GM12878 (cell line): ENCODE results near the gene NMNAT1. TPM values are rescaled to one million over a fixed set of nuclear protein-coding genes. Genes with fewer than 3 reads are reported as not detected.

Source experiments
- ETV6 ChIP-seq, 2 experiments: fragments of 450-650 bp in 1 of 2; IDR thresholded peaks in 1 of 2; conservative IDR thresholded peaks in 1 of 2; 2 replicates each; pipeline ENCODE4 v1.6.1; 2014; ENCODE audit warnings: antibody characterized with exemption in 1 of 2, borderline replicate concordance in 1 of 2, low read depth in 1 of 2, mild to moderate bottlenecking in 1 of 2, moderate library complexity in 1 of 2
- GATAD2B ChIP-seq: fragments of 450-650 bp; conservative IDR thresholded peaks from 2 replicates; pipeline ENCODE4 v1.6.1; 2017; ENCODE audit warnings: low read depth, mild to moderate bottlenecking, moderate library complexity
- HDGF ChIP-seq: fragments of 450-650 bp; IDR thresholded peaks from 2 replicates; pipeline ENCODE4 v1.6.1; 2016; ENCODE audit warnings: antibody characterized with exemption
- KLF5 ChIP-seq: fragments of 450-650 bp; IDR thresholded peaks from 2 replicates; pipeline ENCODE4 v1.6.1; 2014; ENCODE audit warnings: mild to moderate bottlenecking; ENCODE audit not compliant: partially characterized antibody
- LARP7 ChIP-seq: fragments of 450-650 bp; IDR thresholded peaks from 2 replicates; pipeline ENCODE4 v1.6.1; 2017; ENCODE audit warnings: mild to moderate bottlenecking
- NFYA ChIP-seq: IDR thresholded peaks from 2 replicates; pipeline ENCODE4 v1.6.1; 2011; ENCODE audit warnings: low read depth, mild to moderate bottlenecking, low read length, improper control_type of control experiment, borderline replicate concordance
- NR2C1 ChIP-seq: fragments of 450-650 bp; IDR thresholded peaks from 2 replicates; pipeline ENCODE4 v1.6.1; 2017; ENCODE audit warnings: antibody characterized with exemption, mild to moderate bottlenecking, moderate library complexity
- PAX5 ChIP-seq: IDR thresholded peaks from 2 replicates; pipeline ENCODE4 v1.6.1; 2011; ENCODE audit warnings: low read depth, low read length, borderline replicate concordance
- PAX8 ChIP-seq: fragments of 450-650 bp; IDR thresholded peaks from 2 replicates; pipeline ENCODE4 v1.6.1; 2017; ENCODE audit warnings: mild to moderate bottlenecking, moderate library complexity
- SIN3A ChIP-seq: IDR thresholded peaks from 2 replicates; pipeline ENCODE4 v1.6.1; 2012; ENCODE audit warnings: low read depth, low read length, improper control_type of control experiment
- SMAD5 ChIP-seq: IDR thresholded peaks from 2 replicates; pipeline ENCODE4 v1.6.1; 2016; ENCODE audit warnings: antibody characterized with exemption, low read depth
- SPI1 ChIP-seq: IDR thresholded peaks from 2 replicates; pipeline ENCODE4 v1.6.1; 2011; ENCODE audit warnings: low read depth, mild to moderate bottlenecking, low read length, moderate library complexity, borderline replicate concordance; ENCODE audit not compliant: insufficient read depth
- TARDBP ChIP-seq: IDR thresholded peaks from 2 replicates; pipeline ENCODE4 v1.6.1; 2016; ENCODE audit warnings: borderline replicate concordance
- ZSCAN29 ChIP-seq: fragments of 450-650 bp; IDR thresholded peaks from 2 replicates; pipeline ENCODE4 v1.6.1; 2017; ENCODE audit warnings: mild to moderate bottlenecking, moderate library complexity
- polyA plus RNA-seq, 11 experiments: library from polyadenylated mRNA; depleted of rRNA in 4 of 11; unstranded in 6 of 11; stranded (reverse) in 5 of 11; fragments of >200 nt; fragmentation: Nextera tagmentation in 4 of 11; fragmentation: Illumina TruSeq in 1 of 11; extraction: Ambion mirVana in 4 of 11; extraction: Trizol in 1 of 11; gene quantifications; 1 replicate in 1 of 11; 2 replicates in 10 of 11; pipeline versions ENCODE4 v1.2.1 to v1.2.3, GENCODE V29; 2011 to 2016; ENCODE audit warnings: inconsistent platforms in 2 of 11, missing spikeins in 2 of 11, low read depth in 1 of 11
- total RNA-seq, 4 experiments: library from RNA; depleted of rRNA in 3 of 4; stranded (reverse); fragments of >200 nt in 3 of 4; fragmentation: Illumina TruSeq in 1 of 4; extraction: Trizol in 1 of 4; gene quantifications; 2 replicates each; pipeline versions ENCODE4 v1.2.1 to v1.2.3, GENCODE V29; 2013 to 2021
- TF ChIP-seq, protein P1 (sequence below): fragments of 450-650 bp; IDR thresholded peaks from 2 replicates; pipeline ENCODE4 v1.6.1; 2017; ENCODE audit warnings: mild to moderate bottlenecking, moderate library complexity
- TF ChIP-seq, protein P2 (sequence below): fragments of 450-650 bp; conservative IDR thresholded peaks from 2 replicates; pipeline ENCODE4 v1.6.1; 2017; ENCODE audit warnings: mild to moderate bottlenecking, moderate library complexity
- TF ChIP-seq, protein P3 (sequence below): fragments of 450-650 bp; IDR thresholded peaks from 2 replicates; pipeline ENCODE4 v1.6.1; 2016; ENCODE audit warnings: mild to moderate bottlenecking

The NMNAT1 gene
- total and polyA plus RNA-seq, 10 of the 15 experiments (the other 5 are each of a cell fraction or from before 2014, with no cell fraction given), result 7.2 to 16.7 (median 11.7) TPM

DNA sequence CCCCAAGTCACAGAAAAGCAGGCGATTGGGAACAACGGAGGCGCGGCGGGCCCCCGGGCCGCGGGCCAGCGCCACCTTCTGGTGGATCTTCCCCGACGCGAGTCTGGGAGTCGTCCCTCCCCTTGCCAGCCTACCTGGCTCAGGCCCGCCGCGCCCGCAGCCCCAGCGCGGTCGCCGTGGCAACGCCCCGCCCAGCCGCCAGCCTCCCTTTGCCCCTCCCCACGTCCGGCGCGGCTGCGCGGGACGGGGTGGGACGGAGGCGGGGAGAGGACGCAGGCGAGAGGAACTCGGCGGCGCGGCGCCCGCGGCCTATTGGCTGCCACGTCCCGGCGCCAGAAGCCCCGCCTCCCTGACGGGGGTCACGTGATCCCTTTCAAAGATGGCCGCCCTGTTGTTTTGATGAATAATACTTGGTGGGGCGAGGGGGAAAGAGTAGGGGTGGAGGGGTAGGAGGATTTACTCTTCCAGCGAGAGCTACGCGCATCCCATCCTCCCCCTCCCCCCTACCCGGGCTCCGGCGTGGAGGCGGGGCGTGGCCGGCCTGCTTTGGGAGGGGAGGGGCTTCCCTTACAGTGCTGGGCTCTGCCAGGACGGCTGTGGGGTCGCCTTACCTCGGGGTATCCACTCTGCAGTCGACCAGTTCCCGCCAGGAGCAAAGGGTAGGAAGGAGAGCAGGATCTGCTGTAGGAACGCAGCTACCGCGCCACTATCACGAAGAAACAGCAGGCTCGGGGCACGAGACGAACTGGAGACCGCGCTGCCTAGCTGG, 89.5 kb downstream of the NMNAT1 start, which contains the start of gene UBE4B (continued):
- TF ChIP-seq SPI1 (peak; percentile 46; the same call in 1 of the 2 replicates), GATAD2B (peak; percentile 81), ETV6 (conservative IDR thresholded peaks at IDR 0.05 in 1 of 2, IDR thresholded peaks at IDR 0.05 in 1 of 2; ENCODE audit: borderline replicate concordance in 1 of 2, low read depth in 1 of 2) (no peak), TARDBP (no peak), NR2C1 (peak; percentile 47; the same call in 1 of the 2 replicates), SIN3A (peak; percentile 85), PAX5 (no peak), PAX8 (no peak), ZSCAN29 (no peak), KLF5 (peak; percentile 68), LARP7 (peak; percentile 86), NFYA (no peak), HDGF (no peak), SMAD5 (no peak)
- TF ChIP-seq, protein P1, sequence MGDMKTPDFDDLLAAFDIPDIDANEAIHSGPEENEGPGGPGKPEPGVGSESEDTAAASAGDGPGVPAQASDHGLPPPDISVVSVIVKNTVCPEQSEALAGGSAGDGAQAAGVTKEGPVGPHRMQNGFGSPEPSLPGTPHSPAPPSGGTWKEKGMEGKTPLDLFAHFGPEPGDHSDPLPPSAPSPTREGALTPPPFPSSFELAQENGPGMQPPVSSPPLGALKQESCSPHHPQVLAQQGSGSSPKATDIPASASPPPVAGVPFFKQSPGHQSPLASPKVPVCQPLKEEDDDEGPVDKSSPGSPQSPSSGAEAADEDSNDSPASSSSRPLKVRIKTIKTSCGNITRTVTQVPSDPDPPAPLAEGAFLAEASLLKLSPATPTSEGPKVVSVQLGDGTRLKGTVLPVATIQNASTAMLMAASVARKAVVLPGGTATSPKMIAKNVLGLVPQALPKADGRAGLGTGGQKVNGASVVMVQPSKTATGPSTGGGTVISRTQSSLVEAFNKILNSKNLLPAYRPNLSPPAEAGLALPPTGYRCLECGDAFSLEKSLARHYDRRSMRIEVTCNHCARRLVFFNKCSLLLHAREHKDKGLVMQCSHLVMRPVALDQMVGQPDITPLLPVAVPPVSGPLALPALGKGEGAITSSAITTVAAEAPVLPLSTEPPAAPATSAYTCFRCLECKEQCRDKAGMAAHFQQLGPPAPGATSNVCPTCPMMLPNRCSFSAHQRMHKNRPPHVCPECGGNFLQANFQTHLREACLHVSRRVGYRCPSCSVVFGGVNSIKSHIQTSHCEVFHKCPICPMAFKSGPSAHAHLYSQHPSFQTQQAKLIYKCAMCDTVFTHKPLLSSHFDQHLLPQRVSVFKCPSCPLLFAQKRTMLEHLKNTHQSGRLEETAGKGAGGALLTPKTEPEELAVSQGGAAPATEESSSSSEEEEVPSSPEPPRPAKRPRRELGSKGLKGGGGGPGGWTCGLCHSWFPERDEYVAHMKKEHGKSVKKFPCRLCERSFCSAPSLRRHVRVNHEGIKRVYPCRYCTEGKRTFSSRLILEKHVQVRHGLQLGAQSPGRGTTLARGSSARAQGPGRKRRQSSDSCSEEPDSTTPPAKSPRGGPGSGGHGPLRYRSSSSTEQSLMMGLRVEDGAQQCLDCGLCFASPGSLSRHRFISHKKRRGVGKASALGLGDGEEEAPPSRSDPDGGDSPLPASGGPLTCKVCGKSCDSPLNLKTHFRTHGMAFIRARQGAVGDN, result peak; percentile 53; the same call in 1 of the 2 replicates
- TF ChIP-seq, protein P2, sequence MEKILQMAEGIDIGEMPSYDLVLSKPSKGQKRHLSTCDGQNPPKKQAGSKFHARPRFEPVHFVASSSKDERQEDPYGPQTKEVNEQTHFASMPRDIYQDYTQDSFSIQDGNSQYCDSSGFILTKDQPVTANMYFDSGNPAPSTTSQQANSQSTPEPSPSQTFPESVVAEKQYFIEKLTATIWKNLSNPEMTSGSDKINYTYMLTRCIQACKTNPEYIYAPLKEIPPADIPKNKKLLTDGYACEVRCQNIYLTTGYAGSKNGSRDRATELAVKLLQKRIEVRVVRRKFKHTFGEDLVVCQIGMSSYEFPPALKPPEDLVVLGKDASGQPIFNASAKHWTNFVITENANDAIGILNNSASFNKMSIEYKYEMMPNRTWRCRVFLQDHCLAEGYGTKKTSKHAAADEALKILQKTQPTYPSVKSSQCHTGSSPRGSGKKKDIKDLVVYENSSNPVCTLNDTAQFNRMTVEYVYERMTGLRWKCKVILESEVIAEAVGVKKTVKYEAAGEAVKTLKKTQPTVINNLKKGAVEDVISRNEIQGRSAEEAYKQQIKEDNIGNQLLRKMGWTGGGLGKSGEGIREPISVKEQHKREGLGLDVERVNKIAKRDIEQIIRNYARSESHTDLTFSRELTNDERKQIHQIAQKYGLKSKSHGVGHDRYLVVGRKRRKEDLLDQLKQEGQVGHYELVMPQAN, result peak; percentile 54; the same call in 1 of the 2 replicates
- TF ChIP-seq, protein P3, sequence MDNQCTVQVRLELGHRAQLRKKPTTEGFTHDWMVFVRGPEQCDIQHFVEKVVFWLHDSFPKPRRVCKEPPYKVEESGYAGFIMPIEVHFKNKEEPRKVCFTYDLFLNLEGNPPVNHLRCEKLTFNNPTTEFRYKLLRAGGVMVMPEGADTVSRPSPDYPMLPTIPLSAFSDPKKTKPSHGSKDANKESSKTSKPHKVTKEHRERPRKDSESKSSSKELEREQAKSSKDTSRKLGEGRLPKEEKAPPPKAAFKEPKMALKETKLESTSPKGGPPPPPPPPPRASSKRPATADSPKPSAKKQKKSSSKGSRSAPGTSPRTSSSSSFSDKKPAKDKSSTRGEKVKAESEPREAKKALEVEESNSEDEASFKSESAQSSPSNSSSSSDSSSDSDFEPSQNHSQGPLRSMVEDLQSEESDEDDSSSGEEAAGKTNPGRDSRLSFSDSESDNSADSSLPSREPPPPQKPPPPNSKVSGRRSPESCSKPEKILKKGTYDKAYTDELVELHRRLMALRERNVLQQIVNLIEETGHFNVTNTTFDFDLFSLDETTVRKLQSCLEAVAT, result no peak
